ENCODE measurements around the gene FAM135A. TPM values are rescaled to one million over a fixed set of nuclear protein-coding genes. Genes with fewer than 3 reads are reported as not detected.
"Not testable (repeated sequence)": the region's sequence is repeated elsewhere in the genome, so short reads cannot be mapped to it uniquely, and the experiment has no call there.

FAM135A gene
- total RNA-seq, 1 experiment from 2014 or later, result 16.0 TPM

GRCh38 chr6:70494833-70495232 is 81.5 kb downstream of the FAM135A start:
- H3K79me2 ChIP-seq (ENCODE audit: low read depth), result no peaks in the 10 kb centered on the region
- no peaks in the 10 kb centered on the region for H4K20me1 ChIP-seq (ENCODE audit: insufficient read depth)
- H3K27me3 ChIP-seq (ENCODE audit: insufficient read depth, low read depth), result no peaks in the 10 kb centered on the region
- no peak overlapping the region for H3K27ac ChIP-seq
- TF ChIP-seq, protein P1, sequence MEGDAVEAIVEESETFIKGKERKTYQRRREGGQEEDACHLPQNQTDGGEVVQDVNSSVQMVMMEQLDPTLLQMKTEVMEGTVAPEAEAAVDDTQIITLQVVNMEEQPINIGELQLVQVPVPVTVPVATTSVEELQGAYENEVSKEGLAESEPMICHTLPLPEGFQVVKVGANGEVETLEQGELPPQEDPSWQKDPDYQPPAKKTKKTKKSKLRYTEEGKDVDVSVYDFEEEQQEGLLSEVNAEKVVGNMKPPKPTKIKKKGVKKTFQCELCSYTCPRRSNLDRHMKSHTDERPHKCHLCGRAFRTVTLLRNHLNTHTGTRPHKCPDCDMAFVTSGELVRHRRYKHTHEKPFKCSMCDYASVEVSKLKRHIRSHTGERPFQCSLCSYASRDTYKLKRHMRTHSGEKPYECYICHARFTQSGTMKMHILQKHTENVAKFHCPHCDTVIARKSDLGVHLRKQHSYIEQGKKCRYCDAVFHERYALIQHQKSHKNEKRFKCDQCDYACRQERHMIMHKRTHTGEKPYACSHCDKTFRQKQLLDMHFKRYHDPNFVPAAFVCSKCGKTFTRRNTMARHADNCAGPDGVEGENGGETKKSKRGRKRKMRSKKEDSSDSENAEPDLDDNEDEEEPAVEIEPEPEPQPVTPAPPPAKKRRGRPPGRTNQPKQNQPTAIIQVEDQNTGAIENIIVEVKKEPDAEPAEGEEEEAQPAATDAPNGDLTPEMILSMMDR (conservative IDR thresholded peaks at IDR 0.05), result no peak
- TF ChIP-seq EZH2 (IDR thresholded peaks at IDR 0.05; ENCODE audit: low read depth), result no peak
- no peak overlapping the region for H3K4me3 ChIP-seq
- ChIA-PET POLR2A (ENCODE audit: unreplicated experiment) (no interaction called here), CTCF (no interaction called here)
- no peaks in the 10 kb centered on the region for H3K36me3 ChIP-seq (ENCODE audit: low read depth)
- no peak overlapping the region for H3K4me2 ChIP-seq
- H3K9me2 ChIP-seq (ENCODE audit: insufficient read depth), result no peaks in the 10 kb centered on the region
- H3K4me1 ChIP-seq (replicated peaks; ENCODE audit: insufficient read depth), result no peaks in the 10 kb centered on the region
- intact Hi-C loops (cut with micrococcal nuclease; ENCODE audit: unreplicated experiment), result no loop called here
- BruUV-seq (replicated peaks), result no TSS peak
- H3K9me3 ChIP-seq (ENCODE audit: insufficient read depth, low read depth), result no peaks in the 10 kb centered on the region
- no peak for DNase-seq
- H2AFZ ChIP-seq, result no peak overlapping the region
- no peaks in the 10 kb centered on the region for H3F3A ChIP-seq (ENCODE audit: insufficient read depth, low read depth)

GRCh38 chr6:70495790-70496189 is 82.5 kb downstream of the FAM135A start:
- intact Hi-C loops (cut with micrococcal nuclease; ENCODE audit: unreplicated experiment); CTCF ChIA-PET; H3K4me3 ChIP-seq; H3K79me2 ChIP-seq (ENCODE audit: low read depth); H3K9me3 ChIP-seq (ENCODE audit: insufficient read depth, low read depth); H3K27ac ChIP-seq; H2AFZ ChIP-seq; H3K36me3 ChIP-seq (ENCODE audit: low read depth); H3K4me1 ChIP-seq (replicated peaks; ENCODE audit: insufficient read depth); POLR2A ChIA-PET (ENCODE audit: unreplicated experiment); H3K4me2 ChIP-seq; H3K27me3 ChIP-seq (ENCODE audit: insufficient read depth, low read depth); H4K20me1 ChIP-seq (ENCODE audit: insufficient read depth); H3K9me2 ChIP-seq (ENCODE audit: insufficient read depth); DNase-seq; H3F3A ChIP-seq (ENCODE audit: insufficient read depth, low read depth); BruUV-seq (replicated peaks): not testable (repeated sequence)

- POLR2A ChIA-PET (ENCODE audit: unreplicated experiment), result no interaction called here
- peaks cover 8% of the 10 kb centered on the region for H3K36me3 ChIP-seq (ENCODE audit: low read depth)
- no peak for TF ChIP-seq EZH2 (IDR thresholded peaks at IDR 0.05; ENCODE audit: low read depth)
- TF ChIP-seq, protein P1 (conservative IDR thresholded peaks at IDR 0.05), result no peak
- H3K4me1 ChIP-seq (replicated peaks; ENCODE audit: insufficient read depth), result no peaks in the 10 kb centered on the region
- no TSS peak for BruUV-seq (replicated peaks)
- no peaks in the 10 kb centered on the region for H3K79me2 ChIP-seq (ENCODE audit: low read depth)
- no peaks in the 10 kb centered on the region for H3F3A ChIP-seq (ENCODE audit: insufficient read depth, low read depth)
- no peak for DNase-seq
- intact Hi-C loops (cut with micrococcal nuclease; ENCODE audit: unreplicated experiment), result no loop called here
- H3K4me2 ChIP-seq, result no peak overlapping the region
- no peaks in the 10 kb centered on the region for H3K9me2 ChIP-seq (ENCODE audit: insufficient read depth)
- no peak overlapping the region for H3K4me3 ChIP-seq
- CTCF ChIA-PET, result no interaction called here
- peaks cover 10% of the 10 kb centered on the region; the same call in 1 of the 2 replicates for H3K9me3 ChIP-seq (ENCODE audit: insufficient read depth, low read depth)
- H4K20me1 ChIP-seq (ENCODE audit: insufficient read depth), result no peaks in the 10 kb centered on the region
- H2AFZ ChIP-seq, result no peak overlapping the region
- H3K27ac ChIP-seq, result no peak overlapping the region
- no peaks in the 10 kb centered on the region for H3K27me3 ChIP-seq (ENCODE audit: insufficient read depth, low read depth)
Measured at GRCh38 chr6:70502484-70502883, 89.2 kb downstream of the FAM135A start.

DNA sequence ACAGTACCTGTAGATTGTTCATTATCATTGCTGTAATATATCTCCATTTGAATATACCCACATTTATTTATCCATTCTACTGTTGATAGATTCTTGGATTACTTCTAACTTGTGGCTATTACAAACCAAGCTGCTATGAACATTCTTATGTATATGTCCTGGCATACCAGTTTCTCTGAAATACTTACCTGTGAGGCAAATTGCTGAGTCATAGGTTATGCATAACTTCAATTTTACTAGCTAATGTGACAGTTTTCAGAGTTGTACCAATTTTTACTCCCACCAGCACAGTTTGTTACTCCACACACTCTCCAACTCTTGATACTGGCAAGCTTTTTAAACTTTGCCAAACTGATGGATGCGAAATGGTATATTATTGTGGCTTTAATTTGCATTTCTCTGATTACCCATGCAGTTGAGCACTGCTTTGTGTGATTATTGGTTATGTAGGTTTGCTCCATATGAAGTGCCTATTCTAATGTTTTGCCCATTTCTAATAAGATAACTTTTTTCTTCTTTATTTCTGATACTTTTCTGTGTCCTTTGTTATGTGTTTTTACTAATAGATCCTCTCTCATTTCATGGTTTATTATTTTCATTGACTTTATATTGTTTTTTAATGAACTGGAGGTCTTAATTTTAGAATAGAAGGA is 90.6 kb downstream of the FAM135A start:
- DNase-seq, result no peak
- intact Hi-C loops (cut with micrococcal nuclease; ENCODE audit: unreplicated experiment), result no loop called here
- Histone ChIP-seq H2AFZ (no peak overlapping the region), H3K79me2 (ENCODE audit: low read depth) (no peaks in the 10 kb centered on the region), H4K20me1 (ENCODE audit: insufficient read depth) (no peaks in the 10 kb centered on the region), H3K4me2 (no peak overlapping the region), H3K4me1 (replicated peaks; ENCODE audit: insufficient read depth) (no peaks in the 10 kb centered on the region), H3K9me3 (ENCODE audit: insufficient read depth, low read depth) (peaks cover 10% of the 10 kb centered on the region; the same call in 1 of the 2 replicates), H3K27me3 (ENCODE audit: insufficient read depth, low read depth) (no peaks in the 10 kb centered on the region), H3K9me2 (ENCODE audit: insufficient read depth) (no peaks in the 10 kb centered on the region), H3K27ac (no peak overlapping the region), H3F3A (ENCODE audit: insufficient read depth, low read depth) (no peaks in the 10 kb centered on the region), H3K36me3 (ENCODE audit: low read depth) (peaks cover 8% of the 10 kb centered on the region), H3K4me3 (no peak overlapping the region)
- no TSS peak for BruUV-seq (replicated peaks)
- ChIA-PET POLR2A (ENCODE audit: unreplicated experiment) (no interaction called here), CTCF (no interaction called here)
- TF ChIP-seq, protein P1 (conservative IDR thresholded peaks at IDR 0.05), result no peak
- no peak for TF ChIP-seq EZH2 (IDR thresholded peaks at IDR 0.05; ENCODE audit: low read depth)

All from PC-9 (cell line).